Left lobe of liver (tissue), 2 donors: ENCODE results near the gene CCNY. TPM values are rescaled to one million over a fixed set of nuclear protein-coding genes. Genes with fewer than 3 reads are reported as not detected.

Experiments
- ATAC-seq: fragments of 200-7000 bp; cut with Tn5 transposase; one replicate; pipeline ENCODE4 v1.9.1; 2020; ENCODE audit warnings: mild to moderate bottlenecking, moderate library complexity
- DNase-seq: peaks from one replicate; pipeline ENCODE4 v3.0.0-alpha.2; 2020; ENCODE audit warnings: low spot score
- total RNA-seq: library from RNA; stranded (reverse); gene quantifications from one replicate; pipeline ENCODE4 v1.2.1, GENCODE V29; 2021
- donor health status: DM: no; HTN: no; CAD: no; lungs with moderate emphysema.
- donor health status: DM: no; HTN: yes; CAD: no.

The CCNY gene
- total RNA-seq, 1 donor from 2014 or later = 48.4 TPM

DNA sequence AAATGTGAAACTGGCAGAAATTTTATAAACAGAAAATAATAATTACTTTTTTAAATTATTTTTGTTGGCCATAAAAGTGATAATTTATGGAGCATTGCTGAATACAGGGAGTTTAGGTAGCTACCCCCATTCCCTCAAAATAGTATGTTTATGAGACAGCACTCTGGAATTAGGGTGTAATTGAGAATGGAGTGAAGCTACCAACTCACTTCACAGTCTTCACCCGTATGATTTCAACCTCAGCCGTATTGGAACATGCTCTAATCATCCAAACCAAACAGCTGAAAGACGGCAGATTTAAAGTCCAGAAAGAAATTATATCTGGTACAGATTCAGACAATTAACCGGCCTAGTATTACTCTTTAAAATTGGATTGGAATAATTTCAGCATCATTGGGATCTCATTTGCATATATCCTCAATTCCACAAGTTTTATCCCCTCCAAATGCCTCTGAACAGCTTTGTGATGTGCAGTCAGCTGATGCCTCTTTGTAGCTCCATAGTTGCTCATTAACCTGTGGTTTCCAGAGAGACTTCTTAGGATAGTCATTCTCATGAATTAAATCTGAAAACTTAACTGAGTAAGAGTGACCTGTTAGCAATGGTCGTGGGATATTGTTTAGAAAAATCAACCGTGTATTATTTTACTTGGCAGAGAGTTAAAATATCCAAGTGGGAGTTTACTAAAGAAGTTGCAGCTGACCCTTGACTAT is 209.7 kb downstream of the CCNY start:
- no peak for DNase-seq
- ATAC-seq = no peak

- no peak for ATAC-seq
- no peak for DNase-seq
These were observed 210.5 kb downstream of the CCNY start for GRCh38 chr10:35546824-35547225.

GRCh38 chr10:35552650-35553342 is 216.5 kb downstream of the CCNY start:
- no peak for DNase-seq
- ATAC-seq = no peak

- ATAC-seq (no peak), DNase-seq (no peak)
These were observed 217.7 kb downstream of the CCNY start for GRCh38 chr10:35554036-35554435.

DNA sequence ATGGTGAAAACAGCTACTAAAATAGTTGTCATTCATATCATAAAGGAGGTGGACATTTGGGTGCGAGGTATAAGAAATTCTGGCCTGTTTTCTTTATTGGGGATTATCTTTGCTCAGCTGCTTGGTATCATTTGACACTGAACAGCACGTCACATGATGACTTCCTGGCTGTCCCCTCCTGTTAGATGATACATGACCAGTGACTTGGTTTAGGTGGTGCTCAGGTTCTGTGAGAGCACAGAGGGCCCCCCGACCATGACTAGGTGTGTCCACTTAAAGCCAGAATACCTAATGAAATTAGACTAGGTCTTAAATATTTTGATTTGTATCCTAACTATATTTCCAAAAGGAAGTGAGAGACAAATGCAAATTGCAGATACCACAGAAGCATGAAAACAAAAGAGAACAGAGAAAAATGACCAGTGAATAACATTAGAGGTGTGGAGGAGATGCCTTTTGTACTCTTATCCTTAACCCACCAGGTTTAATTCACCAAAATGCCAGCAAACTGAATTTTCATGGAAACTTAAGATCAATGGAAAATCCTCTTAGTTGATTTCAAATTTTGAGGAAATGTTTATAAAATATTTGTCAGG is 218.2 kb downstream of the CCNY start:
- ATAC-seq = no peak
- no peak for DNase-seq

- no peak for ATAC-seq
These were observed 219.9 kb downstream of the CCNY start for GRCh38 chr10:35555962-35556930.

GRCh38 chr10:35558276-35558675 is 222.0 kb downstream of the CCNY start:
- no peak for ATAC-seq
- DNase-seq = no peak

More at GRCh38 chr10:35555962-35556930, 219.9 kb downstream of the CCNY start:
- DNase-seq = no peak

GRCh38 chr10:35559416-35559815 is 223.1 kb downstream of the CCNY start:
- DNase-seq = no peak
- ATAC-seq = no peak

- no peak for ATAC-seq
- no peak for DNase-seq
These were observed 225.4 kb downstream of the CCNY start for GRCh38 chr10:35561715-35562114.

DNA sequence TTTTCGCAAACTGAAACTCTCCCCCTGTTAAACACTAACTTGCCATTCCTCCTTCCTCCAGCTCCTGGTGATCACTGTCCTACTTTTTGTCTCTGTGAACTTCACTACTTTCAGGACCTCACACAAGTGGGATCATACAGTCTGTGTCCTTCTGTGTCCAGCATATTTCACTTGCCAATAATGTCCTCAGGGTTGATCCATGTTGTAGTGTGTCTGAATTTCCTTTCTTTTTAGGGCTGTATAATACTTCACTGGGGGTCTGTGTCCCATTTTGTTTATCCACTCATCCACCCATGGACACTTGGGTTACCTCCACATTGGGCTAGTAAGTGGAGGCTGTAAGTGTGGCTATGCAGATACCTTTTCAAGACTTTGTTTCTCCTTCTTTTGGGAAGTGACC is 226.1 kb downstream of the CCNY start:
- DNase-seq (no peak), ATAC-seq (no peak)

DNA sequence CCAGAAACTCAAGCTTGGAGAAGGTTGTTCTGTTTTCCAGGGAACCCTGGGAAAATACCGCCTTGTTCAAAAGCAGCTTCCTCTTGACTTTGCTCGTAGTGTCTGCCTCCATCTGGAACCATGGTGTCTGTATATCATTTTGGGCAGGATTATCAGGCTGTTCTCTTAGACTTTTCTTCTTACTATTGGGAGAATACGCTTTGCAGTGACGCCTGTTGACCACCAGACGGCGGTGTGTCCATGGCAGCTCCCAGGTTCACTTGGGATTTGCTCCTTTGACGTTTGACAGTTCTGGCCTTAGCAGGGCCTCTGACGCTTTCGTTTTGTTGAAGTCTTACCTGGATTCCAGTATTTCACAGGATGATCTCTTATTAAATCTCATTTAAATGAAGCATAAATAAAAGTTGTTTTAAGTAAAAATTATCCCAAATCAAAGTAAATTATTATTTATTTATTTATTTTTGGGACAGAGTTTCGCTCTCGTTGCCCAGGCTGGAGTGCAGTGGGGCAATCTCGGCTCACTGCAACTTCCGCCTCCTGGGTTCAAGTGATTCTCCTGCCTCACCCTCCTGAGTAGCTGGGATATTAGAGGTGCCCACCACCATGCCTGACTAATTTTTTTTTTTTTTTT is 227.1 kb downstream of the CCNY start:
- ATAC-seq = peak; percentile 95
- DNase-seq = peak; percentile 67

DNA sequence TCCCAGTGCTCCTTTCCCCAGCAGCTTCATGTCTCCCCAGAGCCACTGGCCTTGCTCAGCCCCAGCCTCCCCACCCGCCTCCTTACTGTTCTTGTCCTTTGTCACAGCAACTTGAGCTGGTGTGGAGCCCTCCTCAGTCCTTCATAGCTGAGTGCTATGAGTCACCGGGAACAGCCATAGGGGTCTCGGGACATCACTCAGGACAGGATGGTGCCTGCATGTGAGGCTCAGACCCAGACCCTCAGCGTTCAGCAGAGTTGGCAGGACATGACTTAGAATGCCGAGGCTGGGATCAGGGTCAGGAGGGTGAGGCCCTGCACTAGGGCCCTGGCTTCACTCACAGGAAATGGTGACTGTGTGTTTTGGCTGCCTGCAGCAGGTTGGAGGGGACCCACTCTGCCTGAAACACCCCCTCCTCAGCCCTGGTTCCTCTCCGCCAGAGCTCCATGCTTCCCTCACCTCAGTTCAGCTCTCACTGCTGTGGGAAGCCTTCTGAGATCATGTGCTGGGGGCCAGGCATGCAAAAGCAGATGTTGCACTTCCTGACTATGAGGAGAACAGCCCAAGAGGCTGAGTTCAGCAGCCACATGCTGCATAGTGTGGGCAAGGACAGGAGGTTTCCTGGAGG is 228.1 kb downstream of the CCNY start:
- no peak for DNase-seq
- ATAC-seq = peak; percentile 32

GRCh38 chr10:35565602-35566081 is 229.3 kb downstream of the CCNY start:
- no peak for ATAC-seq
- DNase-seq = no peak

DNA sequence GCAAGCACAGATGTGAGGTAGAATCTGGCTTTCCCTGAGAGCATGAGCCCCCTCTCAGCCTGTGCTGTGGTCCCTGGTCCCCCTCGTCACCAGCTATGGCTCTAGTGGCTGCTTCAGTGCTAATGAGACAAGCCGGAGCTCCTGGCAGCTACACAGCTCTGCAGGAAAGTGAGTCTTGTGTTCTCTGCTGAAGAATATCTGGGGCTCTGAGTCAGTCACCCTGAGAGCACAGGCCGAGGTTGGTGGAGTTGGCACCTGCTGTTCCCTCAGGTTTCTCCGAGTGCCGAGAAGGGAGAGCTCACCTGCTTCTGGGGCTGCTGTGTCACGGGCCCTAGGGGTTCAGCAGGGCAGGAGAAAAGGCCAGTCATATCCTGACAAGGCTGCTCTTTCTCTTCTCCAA is 231.6 kb downstream of the CCNY start:
- ATAC-seq (no peak), DNase-seq (no peak)

GRCh38 chr10:35568483-35569015 is 232.2 kb downstream of the CCNY start:
- no peak for DNase-seq
- no peak for ATAC-seq

GRCh38 chr10:35569111-35569707 is 232.9 kb downstream of the CCNY start:
- no peak for DNase-seq

GRCh38 chr10:35569836-35570235 is 233.5 kb downstream of the CCNY start:
- no peak for ATAC-seq
- no peak for DNase-seq

More at GRCh38 chr10:35569111-35569707, 232.9 kb downstream of the CCNY start:
- no peak for ATAC-seq

- ATAC-seq = no peak
- no peak for DNase-seq
These were observed 234.1 kb downstream of the CCNY start for GRCh38 chr10:35570397-35570796.

DNA sequence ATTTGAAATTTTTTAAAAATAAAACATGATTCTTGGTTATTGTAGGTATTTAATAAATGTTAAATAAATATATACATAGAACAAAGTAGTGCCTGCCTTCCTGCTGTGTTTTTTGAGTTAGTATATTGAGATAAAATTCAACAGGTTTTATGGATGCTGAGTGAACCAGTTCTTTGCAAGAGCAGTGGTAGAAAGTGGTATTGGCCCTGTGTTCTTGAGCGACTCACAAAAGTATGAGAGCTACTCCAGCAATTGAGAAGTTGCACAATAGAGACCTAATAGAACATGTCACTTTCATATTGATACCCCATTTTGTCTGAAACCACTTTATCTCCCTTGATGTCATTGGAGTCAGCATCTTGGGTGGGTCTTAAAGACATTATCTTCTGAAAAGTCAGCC is 236.3 kb downstream of the CCNY start:
- no peak for ATAC-seq
- DNase-seq = no peak
